GM12891 (cell line): Measurements from ENCODE around the gene INO80C.

ENCODE experiments used
- POLR2A ChIP-seq: IDR thresholded peaks from 2 replicates; pipeline ENCODE4 v1.6.1; 2011; ENCODE audit warnings: low read depth, low read length, control low read depth
- POLR2AphosphoS5 ChIP-seq: IDR thresholded peaks from 2 replicates; pipeline ENCODE4 v1.6.1; 2011; ENCODE audit warnings: low read depth, low read length, control low read depth

- TF ChIP-seq POLR2A (no peak), POLR2AphosphoS5 (no peak)
These were observed 17.1 kb upstream of the INO80C start for GRCh38 chr18:35514752-35515459.
